ENCODE results near the gene CALML6.

Gene CALML6

DNA sequence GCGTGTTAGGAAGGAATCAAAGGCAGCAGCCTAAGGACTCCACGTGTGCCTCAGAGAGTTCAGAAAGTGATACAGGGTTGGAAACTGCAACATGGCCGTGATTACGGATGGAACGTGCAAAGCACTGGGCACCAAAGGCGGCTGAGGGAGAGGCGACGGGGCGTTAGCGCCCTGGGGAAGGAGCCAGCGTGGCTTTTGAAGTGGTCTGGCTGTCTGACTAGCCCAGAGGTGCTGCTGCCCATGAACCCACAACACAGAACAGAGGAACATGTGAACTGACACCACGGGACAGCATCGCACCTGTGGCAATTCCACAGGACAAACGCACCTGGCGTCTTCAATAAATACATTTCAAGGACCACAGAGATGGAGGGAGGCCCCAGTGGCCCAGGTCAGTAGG, 22.0 kb downstream of the CALML6 start:
- TF ChIP-seq, protein P1, sequence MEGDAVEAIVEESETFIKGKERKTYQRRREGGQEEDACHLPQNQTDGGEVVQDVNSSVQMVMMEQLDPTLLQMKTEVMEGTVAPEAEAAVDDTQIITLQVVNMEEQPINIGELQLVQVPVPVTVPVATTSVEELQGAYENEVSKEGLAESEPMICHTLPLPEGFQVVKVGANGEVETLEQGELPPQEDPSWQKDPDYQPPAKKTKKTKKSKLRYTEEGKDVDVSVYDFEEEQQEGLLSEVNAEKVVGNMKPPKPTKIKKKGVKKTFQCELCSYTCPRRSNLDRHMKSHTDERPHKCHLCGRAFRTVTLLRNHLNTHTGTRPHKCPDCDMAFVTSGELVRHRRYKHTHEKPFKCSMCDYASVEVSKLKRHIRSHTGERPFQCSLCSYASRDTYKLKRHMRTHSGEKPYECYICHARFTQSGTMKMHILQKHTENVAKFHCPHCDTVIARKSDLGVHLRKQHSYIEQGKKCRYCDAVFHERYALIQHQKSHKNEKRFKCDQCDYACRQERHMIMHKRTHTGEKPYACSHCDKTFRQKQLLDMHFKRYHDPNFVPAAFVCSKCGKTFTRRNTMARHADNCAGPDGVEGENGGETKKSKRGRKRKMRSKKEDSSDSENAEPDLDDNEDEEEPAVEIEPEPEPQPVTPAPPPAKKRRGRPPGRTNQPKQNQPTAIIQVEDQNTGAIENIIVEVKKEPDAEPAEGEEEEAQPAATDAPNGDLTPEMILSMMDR (IDR thresholded peaks at IDR 0.05; ENCODE audit: low read depth, low read length): no peak
- no peak for DNase-seq (ENCODE audit: low read depth in 2 of 2)

DNA sequence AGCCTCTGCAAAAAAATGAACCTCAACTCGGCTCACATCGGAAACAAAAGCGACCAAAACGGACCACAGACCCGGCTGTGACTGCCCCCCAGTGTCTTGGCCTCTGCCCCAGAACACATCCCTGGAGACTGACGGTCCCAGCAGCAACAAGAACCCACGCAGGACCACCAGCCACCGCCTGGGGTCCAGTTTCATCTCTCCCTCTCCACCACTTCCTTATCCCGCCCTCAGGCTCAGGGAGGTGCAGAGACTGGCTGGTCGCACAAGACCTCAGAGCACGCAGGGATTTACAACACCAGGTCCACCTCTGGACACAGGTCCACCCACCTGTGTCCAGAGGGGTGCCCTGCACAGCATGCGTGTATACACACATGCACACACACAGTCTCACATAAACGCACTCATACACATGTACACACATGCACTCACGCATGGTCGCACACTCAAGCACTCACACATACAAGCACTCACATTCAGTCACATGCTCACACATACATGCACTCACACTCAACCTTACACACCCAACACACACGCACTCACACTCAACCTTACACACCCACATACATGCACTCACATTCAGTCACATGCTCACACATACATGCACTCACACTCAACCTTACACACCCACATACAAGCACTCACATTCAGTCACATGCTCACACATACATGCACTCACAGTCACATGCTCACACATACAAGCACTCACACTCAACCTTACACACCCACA, 22.7 kb downstream of the CALML6 start:
- TF ChIP-seq, protein P1 (IDR thresholded peaks at IDR 0.05; ENCODE audit: low read depth, low read length): no peak
- no peak overlapping the region for H3K4me3 ChIP-seq (replicated peaks in 1 of 2; ENCODE audit: low read depth in 2 of 2, low read length in 2 of 2)
- no peak for DNase-seq (ENCODE audit: low read depth in 2 of 2)

More for the DNA sequence above, 22.0 kb downstream of the CALML6 start:
- no peak overlapping the region for H3K4me3 ChIP-seq (replicated peaks in 1 of 2; ENCODE audit: low read depth in 2 of 2, low read length in 2 of 2)

DNA sequence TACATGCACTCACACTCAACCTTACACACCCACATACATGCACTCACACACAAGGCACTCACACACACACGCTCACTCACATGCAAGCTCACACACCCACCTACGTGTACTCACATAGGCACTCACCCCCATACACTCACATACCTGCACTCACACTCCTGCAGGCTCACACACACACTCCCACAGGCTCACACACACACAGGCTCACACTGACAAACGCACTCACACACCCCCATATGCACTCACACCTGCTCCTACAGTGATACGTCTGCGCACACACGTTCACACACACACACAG, 23.2 kb downstream of the CALML6 start:
- H3K4me3 ChIP-seq (replicated peaks in 1 of 2; ENCODE audit: low read depth in 2 of 2, low read length in 2 of 2): no peak overlapping the region
- DNase-seq (ENCODE audit: low read depth in 2 of 2): no peak
- TF ChIP-seq, protein P1 (IDR thresholded peaks at IDR 0.05; ENCODE audit: low read depth, low read length): no peak

DNA sequence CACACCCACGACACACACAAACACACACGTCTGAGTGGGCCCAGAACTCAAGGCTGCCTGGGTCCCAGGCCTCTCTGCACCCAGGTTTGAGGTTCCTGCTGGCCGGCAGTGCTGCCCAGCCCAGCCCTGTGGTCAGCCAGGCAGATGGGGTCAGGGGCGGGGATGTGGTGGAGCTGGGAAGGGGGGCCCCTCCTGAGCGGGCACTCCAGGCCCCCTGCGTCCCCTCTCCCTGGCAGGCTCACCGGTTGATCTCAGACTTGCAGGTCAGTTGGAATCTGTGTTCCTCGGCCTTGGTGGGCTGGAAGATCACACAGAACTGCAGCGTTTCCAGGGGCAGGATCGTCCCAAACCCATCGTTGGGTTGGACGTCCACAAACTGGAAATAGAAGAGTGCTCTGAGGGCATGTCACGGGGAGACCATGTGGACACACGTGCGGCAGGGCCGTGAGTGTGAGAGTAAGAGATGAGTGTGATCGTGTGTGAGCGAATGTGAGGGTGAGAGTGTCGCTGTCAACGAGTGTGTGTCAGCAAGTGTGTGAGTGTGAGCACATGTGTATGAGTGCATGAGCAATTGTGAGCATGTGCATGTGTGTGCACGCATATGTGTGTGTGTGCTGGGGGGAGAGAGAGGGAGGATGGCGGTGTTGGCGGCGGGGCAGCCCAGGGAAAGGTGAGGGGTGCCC, 23.7 kb downstream of the CALML6 start:
- H3K4me3 ChIP-seq (replicated peaks in 1 of 2; ENCODE audit: low read depth in 2 of 2, low read length in 2 of 2): no peak overlapping the region
- no peak for DNase-seq (ENCODE audit: low read depth in 2 of 2)
- TF ChIP-seq, protein P1 (IDR thresholded peaks at IDR 0.05; ENCODE audit: low read depth, low read length): no peak

DNA sequence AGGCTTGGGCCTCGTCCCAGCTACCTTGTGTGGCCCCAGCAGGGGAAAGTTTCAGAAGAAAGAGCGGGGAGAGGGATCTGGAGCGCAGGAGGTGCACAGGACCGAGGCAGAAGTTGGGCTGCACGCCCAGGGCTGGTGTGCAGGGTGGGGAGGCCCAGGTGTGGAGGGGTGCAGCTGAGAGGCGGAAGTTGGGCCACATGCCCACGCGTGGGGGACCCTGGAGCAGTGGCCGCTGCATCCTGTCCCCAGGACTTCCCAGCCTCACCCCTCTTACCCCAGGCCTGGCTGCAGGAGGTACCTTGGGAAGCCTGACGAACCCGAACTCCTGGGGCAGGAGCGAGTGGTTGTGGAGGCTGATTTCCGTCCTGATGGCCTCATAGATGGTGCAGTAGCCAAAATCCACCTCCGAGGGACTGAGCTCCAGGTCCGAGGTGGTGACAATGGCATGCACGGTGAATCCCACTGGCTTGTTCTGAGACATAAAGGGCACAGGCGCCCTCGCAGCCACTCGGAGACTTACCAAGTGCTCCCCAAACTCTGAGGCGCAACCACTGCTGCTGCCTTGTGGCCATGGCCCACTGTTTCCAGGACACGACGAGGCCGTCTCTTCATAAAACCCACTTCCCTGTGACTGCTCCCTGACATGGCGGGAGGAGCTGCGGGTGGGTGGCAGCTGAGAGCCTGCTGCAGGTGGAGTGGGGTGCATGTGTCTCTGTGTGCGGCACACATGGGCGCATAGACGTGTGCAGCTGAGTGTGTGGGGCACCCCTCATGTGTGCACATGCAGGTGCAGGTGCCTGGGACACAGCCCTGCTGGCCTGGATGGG, 24.4 kb downstream of the CALML6 start:
- DNase-seq (ENCODE audit: low read depth in 2 of 2): no peak
- TF ChIP-seq, protein P1 (IDR thresholded peaks at IDR 0.05; ENCODE audit: low read depth, low read length): no peak
- no peak overlapping the region for H3K4me3 ChIP-seq (replicated peaks in 1 of 2; ENCODE audit: low read depth in 2 of 2, low read length in 2 of 2)

DNA sequence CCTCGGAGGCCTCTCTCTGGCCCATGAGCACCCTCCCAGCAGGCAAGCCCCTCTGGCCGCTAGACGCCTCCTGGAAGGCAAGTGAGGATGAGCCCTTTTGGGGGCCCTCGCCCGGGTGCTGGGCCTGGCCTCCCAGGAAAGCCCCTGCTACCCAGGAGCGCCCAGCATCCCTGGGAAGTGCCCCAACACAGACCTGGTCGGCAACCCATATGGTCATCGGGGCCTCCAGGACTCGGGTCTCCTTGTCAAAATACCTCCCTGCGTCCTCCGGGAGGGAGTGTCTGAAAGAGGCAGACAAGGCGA, 25.0 kb downstream of the CALML6 start:
- DNase-seq (ENCODE audit: low read depth in 2 of 2): no peak
- TF ChIP-seq, protein P1 (IDR thresholded peaks at IDR 0.05; ENCODE audit: low read depth, low read length): no peak

More for the DNA sequence above, 25.0 kb downstream of the CALML6 start:
- H3K4me3 ChIP-seq (replicated peaks in 1 of 2; ENCODE audit: low read depth in 2 of 2, low read length in 2 of 2): no peak overlapping the region
